Lung (tissue), 12 donors: Measurements from ENCODE around the gene PGAM2. TPM values are rescaled to one million over a fixed set of nuclear protein-coding genes. Genes with fewer than 3 reads are reported as not detected.
"Not testable (repeated sequence)": the region's sequence is repeated elsewhere in the genome, so short reads cannot be mapped to it uniquely, and the experiment has no call there.

Experiments
- ATAC-seq: fragments of 200-7000 bp; cut with Tn5 transposase; one replicate; pipeline ENCODE4 v1.9.1; 2020; ENCODE audit warnings: moderate number of reproducible peaks; ENCODE audit not compliant: insufficient read depth, low FRiP score
- DNase-seq, 3 donors: peaks; one replicate each; pipeline ENCODE4 v3.0.0-alpha.2; 2013 to 2017
- H3K27ac ChIP-seq, 2 donors: one replicate each; pipeline ENCODE4 v1.5.1; 2013; ENCODE audit warnings: mild to moderate bottlenecking in 2 of 2, moderate library complexity in 2 of 2, control low read depth in 1 of 2, inconsistent platforms in 1 of 2, low read depth in 1 of 2, low read length in 1 of 2
- H3K27me3 ChIP-seq, 3 donors: one replicate each; pipeline ENCODE4 v1.5.1; 2013; ENCODE audit warnings: low read length in 2 of 3; ENCODE audit not compliant: control insufficient read depth in 3 of 3, insufficient read depth in 3 of 3
- H3K36me3 ChIP-seq, 4 donors: one replicate each; pipeline ENCODE4 v1.5.1; 2013; ENCODE audit warnings: low read length in 4 of 4, mild to moderate bottlenecking in 1 of 4, moderate library complexity in 1 of 4; ENCODE audit not compliant: control insufficient read depth in 4 of 4, insufficient read depth in 4 of 4
- H3K4me1 ChIP-seq, 5 donors: one replicate each; pipeline ENCODE4 v1.5.1; 2013; ENCODE audit warnings: low read length in 5 of 5, mild to moderate bottlenecking in 2 of 5, moderate library complexity in 1 of 5; ENCODE audit not compliant: control insufficient read depth in 5 of 5, insufficient read depth in 5 of 5
- H3K4me3 ChIP-seq: one replicate; pipeline ENCODE4 v1.5.1; 2013; ENCODE audit warnings: mild to moderate bottlenecking, control low read depth, moderate library complexity
- H3K9ac ChIP-seq, 2 donors: one replicate each; pipeline ENCODE4 v1.5.1; 2013; ENCODE audit warnings: low read length in 2 of 2, control low read depth in 1 of 2; ENCODE audit not compliant: insufficient read depth in 1 of 2
- H3K9me3 ChIP-seq, 4 donors: one replicate each; pipeline ENCODE4 v1.5.1; 2013; ENCODE audit warnings: low read length in 3 of 4, mild to moderate bottlenecking in 1 of 4, moderate library complexity in 1 of 4; ENCODE audit not compliant: control insufficient read depth in 4 of 4, insufficient read depth in 3 of 4
- CTCF ChIP-seq: IDR thresholded peaks from 2 replicates; pipeline ENCODE4 v1.5.1; 2012; ENCODE audit warnings: mild to moderate bottlenecking; ENCODE audit errors: control extremely low read depth, extremely low read depth
- WGBS, 2 donors: extraction: QIAGEN DNeasy Blood & Tissue Kit; methylation state at CpG; one replicate each; pipeline ENCODE4 v1.1.7; 2013; 5-methylcytosine and 5-hydroxymethylcytosine counted together
- polyA plus RNA-seq, 2 donors: library from polyadenylated mRNA; stranded (reverse); fragments of 200-250 nt; gene quantifications; one replicate each; pipeline ENCODE4 v1.2.1, GENCODE V29; 2013
- total RNA-seq, 2 donors: library from RNA; depleted of rRNA in 1 of 2; stranded (reverse); fragments of >200 nt in 1 of 2; gene quantifications; one replicate each; pipeline ENCODE4 v1.2.1, GENCODE V29; 2014 to 2021
- donor health status: control.
- donor health status: control.
- donor health status: Bipolar disorder and iron deficiency.
- donor health status: healthy.
- donor health status: DM: yes; HTN: yes; CAD: no.

PGAM2 gene
- total and polyA plus RNA-seq, 4 donors = 0.63 to 0.85 (median 0.83) TPM; not detected in 1

DNA sequence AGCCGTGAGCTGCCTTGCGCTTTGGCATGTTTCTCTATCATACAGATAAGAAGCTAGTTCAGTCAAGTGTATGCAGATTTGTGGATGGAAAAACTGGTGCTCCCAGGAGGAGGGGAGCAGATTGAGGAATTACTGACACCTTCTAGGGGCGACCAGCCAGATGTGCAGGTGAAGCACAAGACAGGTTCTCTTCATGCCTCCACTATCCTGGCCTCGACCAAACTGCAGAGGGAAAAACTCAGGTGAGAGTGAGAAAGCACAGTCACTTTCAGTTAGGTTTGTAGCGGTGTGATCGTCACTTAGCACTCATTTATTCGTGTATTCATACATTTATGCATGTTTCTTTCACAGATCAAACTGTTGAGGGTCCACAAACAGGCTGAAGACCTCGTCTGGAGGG is 21.5 kb downstream of the PGAM2 start:
- no peak for ATAC-seq
- Histone ChIP-seq H3K36me3 (peaks cover 0 to 6% (median 2%) of the 10 kb centered on the region in 4 donors), H3K4me3 (peak overlapping the region; percentile 98), H3K27ac (peak overlapping the region; percentile 79 to 99), H3K9me3 (no peaks in the 10 kb centered on the region), H3K9ac (peak overlapping the region in 1 of 2 donors; percentile 71), H3K27me3 (peaks cover 0 to 4% (median 0%) of the 10 kb centered on the region in 3 donors), H3K4me1 (peaks cover 0 to 18% (median 11%) of the 10 kb centered on the region in 5 donors)
- 14 to 26% methylated on average over 8 of the region's 8 CpGs for WGBS, 2 donors
- DNase-seq = no peak
- TF ChIP-seq CTCF = no peak

- DNase-seq (no peak), ATAC-seq (no peak)
- H3K9ac ChIP-seq = no peak overlapping the region
- no peak overlapping the region for H3K27ac ChIP-seq
- WGBS, 2 donors = 98% methylated on average over 2 of the region's 2 CpGs
- peaks cover 0 to 18% (median 11%) of the 10 kb centered on the region in 5 donors for H3K4me1 ChIP-seq
- H3K36me3 ChIP-seq = peaks cover 0 to 6% (median 2%) of the 10 kb centered on the region in 4 donors
- H3K4me3 ChIP-seq = no peak overlapping the region
- peaks cover 0 to 4% (median 0%) of the 10 kb centered on the region in 3 donors for H3K27me3 ChIP-seq
- no peak for TF ChIP-seq CTCF
- no peaks in the 10 kb centered on the region for H3K9me3 ChIP-seq
Measured at GRCh38 chr7:44042221-44042620, 23.1 kb downstream of the PGAM2 start.

DNA sequence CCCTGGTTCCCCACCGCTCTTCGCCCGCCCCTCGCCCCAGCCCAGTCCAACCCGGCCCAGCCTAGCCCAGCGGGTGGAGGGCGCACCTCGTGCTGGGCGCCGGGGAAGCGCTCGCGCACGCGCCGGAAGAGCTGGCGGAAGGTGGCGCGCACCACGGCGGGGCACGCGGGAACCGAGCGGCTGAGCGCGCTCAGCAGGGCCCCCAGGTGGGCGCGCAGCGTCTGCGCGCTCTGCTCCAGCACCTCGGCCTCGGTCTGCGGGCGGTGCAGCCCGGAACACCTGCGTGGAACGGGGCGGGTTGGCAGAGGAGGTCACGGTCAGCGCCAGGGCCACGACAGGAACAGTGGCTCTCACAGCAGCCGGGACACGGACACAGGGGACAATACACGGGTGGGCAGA is 24.9 kb downstream of the PGAM2 start:
- not testable (repeated sequence) for H3K9ac ChIP-seq
- ATAC-seq = peak; percentile 22

DNA sequence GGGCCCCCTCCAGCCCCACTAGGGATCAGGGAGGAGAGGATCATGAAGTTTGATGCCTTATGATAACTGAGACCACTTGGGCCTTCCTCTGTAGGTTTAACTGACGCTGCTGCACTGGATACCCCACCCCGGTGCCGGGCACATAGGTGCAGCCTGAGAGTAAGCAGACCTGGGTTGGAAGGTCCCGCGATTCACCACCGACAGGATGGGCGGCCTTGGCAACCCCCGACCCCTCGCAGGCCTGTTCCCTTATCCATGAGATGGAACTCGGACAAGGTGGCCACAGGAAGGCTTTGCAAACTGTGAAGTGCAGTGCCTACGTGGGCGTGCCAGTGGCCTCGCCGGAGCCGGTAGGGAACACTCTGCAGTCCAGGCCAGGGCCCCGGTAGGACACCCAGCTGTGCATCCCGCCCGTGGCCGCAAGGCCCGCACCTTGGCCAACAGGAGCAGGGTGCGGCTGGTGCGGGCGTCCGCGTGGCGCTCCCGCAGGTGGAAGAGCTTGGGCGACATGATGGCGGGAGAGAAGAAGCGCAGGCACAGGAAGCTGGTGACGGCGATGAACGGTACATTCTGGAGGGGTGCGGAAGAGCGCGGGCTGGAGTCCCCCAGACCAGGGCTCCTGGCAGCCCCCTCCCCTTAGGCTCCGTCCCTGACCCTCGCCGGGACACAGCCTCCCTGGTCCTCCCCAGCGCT is 25.4 kb downstream of the PGAM2 start:
- not testable (repeated sequence) for DNase-seq, H3K4me1 ChIP-seq, H3K9me3 ChIP-seq, H3K27me3 ChIP-seq, H3K9ac ChIP-seq, ATAC-seq, H3K4me3 ChIP-seq, H3K36me3 ChIP-seq
- WGBS, 2 donors = 13 to 20% methylated on average over 8 to 19 of the region's 40 CpGs
- H3K27ac ChIP-seq = peak overlapping the region in 1 of 2 donors; percentile 4

More for the DNA sequence above, 24.9 kb downstream of the PGAM2 start:
- H3K4me3 ChIP-seq = peak overlapping the region; percentile 27
- H3K27me3 ChIP-seq, H3K9me3 ChIP-seq, DNase-seq, H3K36me3 ChIP-seq: not testable (repeated sequence)
- H3K4me1 ChIP-seq = peaks cover 0 to 10% (median 4%) of the 10 kb centered on the region in 5 donors
- H3K27ac ChIP-seq = peak overlapping the region; percentile 4 to 22
- WGBS, 2 donors = 0 to 2% methylated on average over 5 to 46 of the region's 46 CpGs

DNA sequence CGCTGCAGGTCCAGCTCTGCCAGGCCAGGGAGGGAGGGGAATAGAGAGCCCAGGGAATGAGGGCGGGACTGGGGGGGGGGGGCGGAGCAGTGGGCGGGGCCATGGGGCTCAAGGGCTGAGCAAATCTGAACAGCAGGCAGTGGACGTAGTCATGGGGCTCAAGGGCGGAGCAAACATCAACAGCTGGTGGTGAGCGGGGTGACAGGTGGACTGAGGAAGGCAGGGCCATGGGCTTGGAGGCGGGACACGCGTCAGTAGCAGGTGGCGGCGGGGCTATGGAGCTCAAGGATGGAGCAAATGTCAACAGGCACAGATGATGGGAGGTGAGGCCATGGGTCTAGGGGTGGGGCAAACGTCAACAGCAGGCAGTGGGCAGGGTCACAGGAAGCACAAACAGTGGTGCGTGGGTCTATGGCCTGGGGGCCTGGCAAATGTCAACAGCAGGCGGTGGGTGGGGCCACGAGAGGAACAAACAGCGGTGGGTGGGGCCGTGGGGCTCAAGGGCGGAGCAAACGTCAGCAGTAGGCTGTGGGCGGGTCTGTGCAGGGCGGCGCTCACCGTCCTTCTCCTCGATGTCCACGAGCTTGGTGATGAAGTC is 26.3 kb downstream of the PGAM2 start:
- ATAC-seq (peak; percentile 92), DNase-seq (peak; percentile 50 to 65 (median 64))
- not testable (repeated sequence) for H3K4me1 ChIP-seq, H3K36me3 ChIP-seq, H3K9ac ChIP-seq, H3K27me3 ChIP-seq, H3K4me3 ChIP-seq, H3K9me3 ChIP-seq
- peak overlapping the region; percentile 76 to 84 for H3K27ac ChIP-seq
- WGBS, 2 donors = 10 to 17% methylated on average over 17 to 20 of the region's 26 CpGs

DNA sequence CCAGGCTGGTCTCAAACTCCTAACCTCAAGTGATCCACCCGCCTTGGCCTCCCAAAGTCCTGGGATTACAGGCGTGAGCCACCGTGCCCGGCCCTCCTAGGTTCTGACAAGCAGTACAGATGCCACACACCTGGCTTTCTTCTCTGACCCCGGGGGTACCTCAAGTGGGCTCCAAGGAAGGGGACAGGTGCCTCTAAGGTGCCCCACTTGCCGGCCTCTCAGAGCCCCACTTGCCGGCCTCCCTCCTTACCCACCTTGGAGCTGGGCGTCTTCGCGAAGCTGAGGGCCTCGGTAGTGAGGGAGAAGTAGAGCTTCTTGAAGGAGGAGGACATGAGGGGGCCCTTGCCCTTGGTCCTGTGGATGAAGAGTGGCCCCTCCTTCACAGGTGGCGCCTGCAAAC is 26.8 kb downstream of the PGAM2 start:
- not testable (repeated sequence) for H3K9ac ChIP-seq, ATAC-seq, H3K27me3 ChIP-seq, H3K4me3 ChIP-seq, H3K27ac ChIP-seq, H3K36me3 ChIP-seq, H3K9me3 ChIP-seq, H3K4me1 ChIP-seq, DNase-seq
- 46 to 88% methylated on average over 2 to 4 of the region's 12 CpGs for WGBS, 2 donors
